UCSD-AML1 (cell line): ENCODE measurements around the gene ITIH5.

Source experiments
- DNase-seq: peaks from one replicate; lab custom pipeline; 2025; ENCODE audit not compliant: unreplicated experiment; lab: John Stamatoyannopoulos, UW

Gene ITIH5

DNA sequence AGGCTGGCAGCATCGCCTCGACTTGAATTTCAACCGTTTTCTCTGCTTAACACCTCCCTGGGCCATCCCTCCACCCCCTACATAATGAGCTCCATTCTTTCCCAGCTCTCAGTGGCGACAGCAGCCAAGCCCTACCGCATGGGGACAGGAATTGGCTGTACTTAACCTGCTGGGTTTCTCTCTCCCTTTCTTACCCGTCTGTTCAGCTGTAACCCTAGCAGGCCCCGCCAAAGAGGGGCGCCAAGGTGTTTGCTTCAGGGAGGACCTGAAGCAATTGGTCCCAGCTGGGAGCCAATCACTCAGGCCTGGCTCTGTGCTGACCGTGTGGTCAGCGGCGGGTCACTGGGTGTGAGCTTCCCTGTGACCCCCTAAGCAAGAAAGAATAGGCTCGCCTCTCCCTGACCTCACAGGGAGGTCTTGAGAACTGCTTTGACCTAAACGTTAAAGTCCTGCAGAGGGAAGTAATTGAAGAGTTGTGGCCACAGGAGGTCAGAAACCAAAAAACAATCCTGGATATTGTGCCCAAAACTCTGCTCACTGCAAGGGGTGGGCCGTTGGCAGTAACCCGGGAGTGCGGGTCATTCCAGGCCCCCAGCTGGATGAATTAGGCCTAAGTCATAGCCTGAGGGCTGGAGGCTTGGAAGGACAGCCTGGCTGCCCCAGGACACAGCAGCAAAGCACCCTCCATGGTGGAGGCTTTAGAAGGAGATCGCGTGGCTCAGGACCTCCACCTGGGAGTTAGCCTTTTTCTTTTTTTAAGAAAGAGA lies 114.6 kb downstream of the ITIH5 start:
- DNase-seq: no peak

DNA sequence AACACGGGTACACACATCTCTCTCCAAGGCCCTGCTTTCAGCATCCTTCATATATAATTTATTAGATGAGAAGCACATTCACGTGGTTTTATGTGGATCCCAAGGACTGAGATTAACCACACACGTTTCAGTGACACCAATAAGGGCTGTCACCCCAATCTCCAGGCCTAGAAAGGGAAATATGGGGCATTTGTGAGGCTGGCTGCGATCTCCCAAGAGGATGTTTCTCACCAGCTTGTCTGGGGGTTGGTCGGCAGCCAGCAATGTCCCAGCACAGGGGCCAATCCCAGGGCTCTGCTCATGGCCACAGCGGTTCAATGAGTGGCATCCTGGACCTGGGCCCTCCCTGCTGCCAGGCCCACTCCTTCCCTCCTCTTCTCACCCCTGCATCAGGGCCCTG lies 115.5 kb downstream of the ITIH5 start:
- DNase-seq: no peak

DNA sequence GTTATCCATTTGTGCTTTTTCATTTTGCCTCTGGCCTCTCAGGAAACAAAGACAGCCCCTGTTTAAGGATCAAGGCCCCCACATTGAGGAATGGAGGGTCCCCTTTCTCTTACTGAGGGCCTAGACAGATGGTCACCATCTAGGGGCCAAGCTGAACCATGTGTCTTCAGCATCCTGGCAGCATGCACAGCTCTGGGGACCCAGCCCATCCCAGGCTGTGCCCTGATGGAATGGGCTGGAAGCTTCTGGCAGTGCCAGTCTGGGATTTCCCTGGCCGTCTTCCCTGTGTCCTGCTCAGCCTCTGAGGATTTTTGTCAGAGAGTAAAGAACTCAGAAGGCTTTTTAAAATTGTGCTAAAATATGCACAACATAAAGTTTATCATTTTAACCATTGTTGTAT lies 116.8 kb downstream of the ITIH5 start:
- DNase-seq: no peak

DNA sequence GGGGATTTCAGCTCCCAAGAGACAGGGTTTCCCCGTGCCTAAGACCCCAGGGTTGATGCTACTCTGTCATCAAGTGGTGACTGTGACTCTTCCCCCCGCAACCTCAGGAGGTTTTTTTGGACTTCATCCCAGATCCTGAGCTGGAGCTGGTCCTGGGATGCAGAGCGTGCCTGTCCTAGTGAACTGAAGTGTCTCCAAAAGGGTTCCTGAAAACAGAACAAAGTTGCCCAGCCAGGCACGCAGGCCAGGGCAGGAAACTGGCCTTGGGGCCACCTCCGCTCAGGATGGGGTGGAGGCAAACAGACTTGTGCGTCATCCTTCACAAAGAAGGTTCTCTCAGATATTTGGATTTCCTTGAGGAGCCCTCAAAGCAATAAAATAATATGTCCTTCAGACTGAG lies 118.9 kb downstream of the ITIH5 start:
- no peak for DNase-seq

DNA sequence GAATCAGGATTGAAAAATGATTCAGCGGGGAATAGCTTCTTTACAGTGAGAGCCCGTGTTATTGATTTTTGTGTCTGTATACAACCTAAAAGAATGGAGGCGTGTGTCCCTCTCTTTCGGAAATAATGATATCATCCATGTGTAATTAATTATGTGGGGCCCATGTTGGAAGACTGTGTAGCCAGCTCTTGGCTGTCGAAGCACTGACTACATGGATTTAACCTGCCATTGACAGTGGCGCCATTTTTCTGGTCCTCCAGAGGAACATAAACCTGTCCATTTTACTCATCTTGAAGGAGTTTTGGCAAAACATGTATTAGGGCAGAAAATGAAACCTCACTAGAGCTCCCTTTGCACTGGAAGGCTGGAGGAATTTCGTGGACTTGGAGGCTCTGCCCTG lies 119.6 kb downstream of the ITIH5 start:
- DNase-seq: no peak

DNA sequence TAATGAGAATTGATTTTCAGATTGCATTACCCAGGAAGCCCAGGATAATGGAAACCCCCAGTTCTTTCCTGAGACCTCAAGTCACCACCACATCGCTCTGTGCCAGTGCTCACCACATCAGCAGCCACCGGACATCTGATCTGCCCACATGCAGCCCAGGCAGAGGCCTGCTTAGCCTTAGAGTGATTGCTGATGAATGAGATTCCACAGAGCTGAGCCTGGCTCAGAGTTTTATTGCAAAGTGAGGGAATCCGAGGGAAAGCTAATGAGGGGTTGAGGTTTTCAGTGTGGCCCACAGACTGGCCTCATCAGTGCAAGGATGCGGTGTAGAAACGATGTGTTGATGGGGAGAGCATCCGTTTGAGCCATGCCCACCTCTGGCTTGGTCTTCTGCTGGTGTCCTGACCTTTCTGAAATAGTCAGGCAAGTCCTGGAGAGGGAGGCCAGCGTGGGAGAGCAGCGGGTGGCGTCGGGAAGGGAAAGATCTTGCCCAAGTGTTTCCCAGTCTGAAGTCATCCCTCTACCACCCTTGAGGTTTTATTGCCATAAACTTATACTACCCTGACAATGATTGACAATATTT lies 120.3 kb downstream of the ITIH5 start:
- DNase-seq: no peak

DNA sequence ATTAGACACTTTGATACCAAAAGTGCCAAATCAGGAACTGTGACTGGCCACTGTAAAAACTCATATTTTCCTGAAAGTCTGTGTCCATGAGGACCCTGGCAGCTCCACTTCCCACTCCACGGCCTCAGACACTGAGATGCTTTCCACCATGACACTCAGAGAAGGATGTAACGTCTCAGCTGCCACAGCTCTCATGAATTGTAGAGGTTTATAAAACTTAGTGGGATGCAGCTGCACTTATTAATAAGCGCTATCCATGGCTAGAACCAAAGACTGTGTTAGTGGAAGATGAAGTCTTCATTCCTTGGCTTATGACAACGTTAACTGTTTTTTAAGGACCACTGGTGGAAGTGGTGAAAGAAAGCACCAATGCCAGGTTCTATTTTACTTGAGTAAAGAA lies 121.0 kb downstream of the ITIH5 start:
- DNase-seq: no peak

DNA sequence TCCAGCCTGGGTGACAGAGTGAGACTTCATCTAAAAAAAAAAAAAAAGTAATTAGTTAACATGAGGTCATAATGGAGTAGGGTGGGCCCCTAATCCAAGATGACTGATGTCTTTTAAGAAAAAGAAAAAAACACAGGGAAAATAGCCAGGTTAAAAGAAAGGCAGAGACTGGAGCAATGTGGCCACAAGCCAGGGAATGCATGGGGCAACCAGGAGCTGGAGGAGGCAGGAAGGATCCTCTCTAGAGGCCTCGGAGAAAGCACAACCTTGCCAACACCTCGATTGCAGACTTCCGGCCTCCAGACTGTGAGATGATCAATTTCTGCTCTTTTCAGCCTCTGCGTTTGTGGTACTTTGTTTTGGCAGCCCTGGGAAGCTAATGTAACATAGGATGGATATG lies 121.5 kb downstream of the ITIH5 start:
- DNase-seq: no peak

DNA sequence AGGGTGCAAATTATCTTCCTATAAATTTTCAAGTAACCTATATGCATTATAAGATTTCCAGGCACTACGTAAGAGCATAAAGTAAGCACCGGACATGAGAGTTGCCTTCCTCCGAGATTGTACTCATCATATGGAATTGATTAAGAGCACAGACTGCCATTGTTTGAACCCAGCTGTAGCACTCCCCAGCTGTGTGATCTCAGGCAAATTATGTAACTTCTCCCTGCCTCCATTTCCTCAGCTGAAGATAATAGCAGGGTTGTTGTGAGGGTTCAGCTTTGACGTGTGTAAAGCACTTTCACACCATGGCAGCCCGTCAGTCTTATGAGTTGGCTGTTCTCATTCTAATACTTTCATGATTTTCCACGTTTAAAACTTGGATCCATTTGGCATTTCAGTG lies 122.6 kb downstream of the ITIH5 start:
- DNase-seq: no peak

DNA sequence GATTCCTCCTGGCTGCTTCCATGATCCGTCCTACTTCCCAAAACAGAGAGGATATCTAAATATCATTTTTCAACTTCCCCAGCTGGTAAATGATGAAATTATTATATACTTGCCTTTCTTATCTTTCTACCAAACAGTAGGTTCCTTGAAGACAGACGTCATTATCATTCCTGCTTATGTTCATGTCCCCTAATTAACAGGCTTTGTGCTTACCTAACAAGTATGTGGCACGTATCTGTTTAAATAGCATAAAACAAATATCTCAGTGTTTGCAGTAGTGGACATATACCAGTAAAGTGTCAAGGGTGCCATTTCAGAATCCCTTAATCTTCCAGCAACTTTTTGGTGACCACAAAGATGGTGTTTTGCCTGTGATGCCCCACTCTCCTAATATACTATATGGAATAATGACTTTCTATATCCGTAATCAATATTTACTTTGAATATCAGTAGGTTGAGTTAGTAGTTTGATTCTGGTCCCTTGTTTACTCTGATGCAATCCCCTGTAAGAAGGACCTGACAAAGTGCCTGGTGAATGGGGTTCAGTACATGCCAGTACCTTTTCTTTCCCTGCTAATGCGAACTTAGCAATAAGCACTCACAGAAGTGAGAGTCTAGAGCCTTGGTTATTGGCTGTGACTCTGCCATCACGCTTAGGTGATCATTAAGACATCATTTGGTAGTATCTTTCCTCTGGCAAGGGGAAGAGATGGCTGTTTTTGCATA lies 124.4 kb downstream of the ITIH5 start:
- DNase-seq: no peak

DNA sequence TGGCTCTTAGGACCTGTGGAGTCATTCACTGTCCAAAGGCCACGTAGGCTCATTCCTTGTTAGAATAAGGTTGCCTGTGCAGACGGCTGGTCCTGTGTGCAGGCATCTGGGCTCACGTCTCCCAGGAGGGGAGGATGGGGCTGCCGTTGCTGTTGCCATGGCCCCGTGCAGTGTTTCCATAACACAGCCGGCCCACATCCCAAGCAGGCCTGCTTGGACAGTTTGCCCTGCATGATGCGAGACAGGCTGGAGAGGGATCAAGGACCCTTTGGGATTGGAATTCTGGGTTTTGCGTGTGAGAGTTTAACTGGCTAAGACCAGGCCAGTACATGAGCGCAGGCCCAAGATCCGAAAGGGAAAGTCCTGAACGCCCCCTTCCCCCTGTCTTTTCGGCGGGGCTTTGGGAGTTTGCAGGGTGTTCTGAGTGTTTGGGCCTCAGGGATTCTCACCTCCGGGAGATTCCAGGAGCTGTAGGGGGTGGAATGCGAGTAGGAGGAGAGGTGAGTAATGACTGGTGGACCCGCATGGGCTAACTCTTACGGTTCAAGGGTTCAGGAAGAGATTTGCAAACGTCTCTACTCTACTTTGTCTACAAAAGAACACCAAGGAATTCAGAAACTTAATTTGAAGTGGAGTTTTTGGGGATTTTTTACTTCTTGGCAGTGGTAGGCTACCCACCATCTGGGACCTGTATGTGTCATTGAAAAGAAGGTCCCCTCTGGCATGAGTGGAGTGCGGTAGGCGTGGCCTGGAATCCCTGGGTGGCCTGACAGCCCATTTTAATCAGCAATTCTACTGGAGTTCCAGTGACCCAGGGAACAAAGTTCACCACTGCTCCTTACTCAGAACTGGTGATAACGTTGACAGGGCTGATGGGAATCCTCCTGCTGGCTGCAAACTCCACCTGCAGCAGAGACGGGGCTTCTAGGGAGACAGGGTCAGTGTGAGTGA lies 125.4 kb downstream of the ITIH5 start:
- no peak for DNase-seq

DNA sequence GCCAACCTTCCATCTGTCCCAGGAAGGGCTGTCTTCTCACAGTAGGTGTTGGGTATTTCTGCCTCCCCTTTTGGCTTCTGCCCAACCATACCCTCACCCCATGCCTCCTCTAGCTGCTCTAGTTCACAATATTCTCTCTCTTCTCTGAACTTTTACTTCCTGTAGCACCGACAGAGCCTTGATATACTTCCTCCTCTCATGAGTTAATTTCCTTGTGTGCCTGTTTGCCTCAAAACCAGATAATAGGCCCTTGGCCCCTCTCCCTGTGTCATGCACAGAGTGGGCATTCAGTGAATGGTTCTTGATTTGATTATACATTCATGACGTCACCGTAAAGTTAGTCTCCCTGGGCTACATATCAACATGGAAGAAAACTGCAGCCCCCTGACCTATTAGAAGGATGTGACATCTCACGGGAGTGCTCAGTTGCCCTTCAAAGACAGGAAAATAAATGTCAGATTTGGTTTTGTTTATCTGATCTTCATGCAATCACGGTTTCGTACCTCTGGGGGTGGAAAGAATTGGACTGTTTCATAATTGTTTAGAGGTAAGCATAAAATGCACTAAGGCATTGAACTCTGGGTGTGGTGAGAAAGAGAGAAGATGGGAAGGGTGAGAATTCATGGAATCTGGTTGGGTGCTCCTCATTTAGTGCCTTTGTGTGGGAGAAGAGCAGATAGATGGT lies 127.7 kb downstream of the ITIH5 start:
- no peak for DNase-seq

DNA sequence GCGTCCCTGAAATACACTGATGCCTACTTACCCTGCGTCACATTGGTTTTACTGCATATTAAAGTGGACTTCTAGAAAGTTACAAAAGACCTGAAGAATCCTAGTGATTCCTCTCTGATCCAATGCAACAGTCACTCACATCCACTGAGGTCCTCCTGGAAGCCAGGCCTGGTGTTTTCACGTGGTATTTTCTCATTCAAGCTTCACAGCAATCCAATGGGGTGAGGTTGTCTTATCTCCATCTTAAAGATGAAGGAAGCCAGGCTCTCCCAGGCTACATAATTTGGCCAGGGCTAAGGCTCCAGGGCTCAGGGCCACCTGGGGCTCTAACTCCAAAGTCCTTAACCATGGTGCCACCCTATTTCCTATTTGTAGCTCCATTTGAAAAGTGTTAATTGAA lies 129.6 kb downstream of the ITIH5 start:
- DNase-seq: no peak

DNA sequence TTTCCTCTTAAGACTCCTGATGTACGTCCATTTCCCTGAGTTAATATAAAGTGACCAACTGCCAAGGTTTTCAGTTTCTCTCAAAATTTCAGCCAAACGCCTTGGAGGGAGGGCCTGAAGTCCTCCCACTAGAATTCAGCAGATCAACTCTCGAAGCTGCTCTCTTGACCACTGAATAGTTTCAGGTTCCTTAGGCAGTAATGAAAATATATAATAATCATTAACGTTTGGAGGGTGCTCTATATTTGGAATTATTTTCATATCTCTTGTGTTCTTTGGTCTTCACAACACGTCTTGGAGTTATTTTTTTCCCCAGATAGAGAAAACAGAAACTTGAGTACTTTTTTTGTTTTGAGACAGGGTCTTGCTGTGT lies 132.3 kb downstream of the ITIH5 start:
- DNase-seq: no peak

DNA sequence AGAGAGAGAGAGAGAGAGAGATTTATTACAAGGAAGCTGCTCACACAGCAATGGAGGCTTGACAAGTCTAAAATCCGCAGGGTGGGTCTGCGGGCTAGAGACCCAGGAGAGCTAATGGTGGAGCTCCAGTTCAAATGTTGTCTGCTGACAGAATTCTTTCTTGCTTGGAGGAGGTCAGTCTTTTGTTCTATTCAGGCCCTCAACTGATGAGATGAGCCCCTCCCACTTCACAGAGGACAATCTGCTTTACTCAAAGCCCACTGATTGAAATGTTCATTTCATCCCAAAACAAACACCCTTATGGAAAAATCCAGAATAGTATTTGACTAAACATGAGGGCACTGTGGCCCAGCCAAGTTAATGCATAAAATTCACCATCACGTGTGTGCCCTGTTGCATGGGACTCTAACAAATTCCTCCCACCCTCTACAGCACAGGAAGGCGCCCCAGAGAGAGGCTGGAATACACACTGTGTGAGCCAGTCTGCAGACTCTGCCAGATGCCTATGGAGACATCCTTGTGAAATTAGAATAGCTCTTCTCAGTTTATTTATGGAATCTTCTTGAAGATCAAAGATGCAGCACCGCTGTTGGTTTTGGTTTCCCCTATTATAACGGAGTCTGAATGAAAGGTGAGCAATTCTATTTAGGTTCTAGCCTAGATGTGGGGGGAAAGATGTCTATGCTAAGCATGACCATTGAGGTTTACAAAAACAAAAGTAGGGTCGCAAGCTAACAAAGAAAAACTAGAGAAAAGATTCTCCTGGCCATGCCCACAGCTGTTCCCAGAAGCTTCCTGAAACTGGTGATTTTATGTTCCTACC lies 132.9 kb downstream of the ITIH5 start:
- DNase-seq: no peak

DNA sequence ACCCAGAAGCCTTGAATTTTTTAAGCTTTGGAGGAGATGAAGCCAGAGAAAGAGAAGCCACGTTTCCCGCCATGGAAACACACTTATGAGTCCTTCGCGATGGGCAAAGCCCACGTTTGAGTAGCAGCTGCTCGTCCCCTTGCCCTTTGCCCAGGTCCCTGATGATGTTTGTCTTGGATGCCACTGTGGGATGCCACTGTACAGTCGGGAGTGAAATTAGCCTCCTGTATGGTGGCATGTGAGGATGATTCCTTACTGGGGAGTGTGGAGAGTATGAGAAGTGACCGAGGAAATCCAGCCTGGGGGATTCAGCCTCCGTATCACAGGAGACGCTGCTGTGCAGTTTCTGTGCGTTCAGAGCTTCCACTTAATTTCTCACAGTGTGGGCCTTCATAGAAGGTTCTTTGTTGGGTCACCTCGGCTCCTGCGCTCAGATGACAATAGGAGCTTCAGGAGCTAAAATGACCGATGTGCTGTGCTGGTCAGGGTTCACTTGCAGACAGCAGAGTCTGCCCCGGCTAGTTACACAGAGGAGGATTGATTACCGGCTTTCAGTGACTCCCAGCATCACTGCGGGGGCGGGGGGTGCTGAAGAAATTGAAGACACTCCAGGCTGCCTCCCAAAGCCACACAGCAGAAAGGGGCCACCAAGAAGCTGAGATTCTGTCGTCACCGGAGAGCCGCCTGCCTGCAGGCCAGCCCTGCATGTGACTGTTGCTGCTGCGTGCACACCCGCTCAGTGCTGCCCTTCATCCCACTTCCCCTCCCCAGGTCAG lies 133.9 kb downstream of the ITIH5 start:
- DNase-seq: no peak

DNA sequence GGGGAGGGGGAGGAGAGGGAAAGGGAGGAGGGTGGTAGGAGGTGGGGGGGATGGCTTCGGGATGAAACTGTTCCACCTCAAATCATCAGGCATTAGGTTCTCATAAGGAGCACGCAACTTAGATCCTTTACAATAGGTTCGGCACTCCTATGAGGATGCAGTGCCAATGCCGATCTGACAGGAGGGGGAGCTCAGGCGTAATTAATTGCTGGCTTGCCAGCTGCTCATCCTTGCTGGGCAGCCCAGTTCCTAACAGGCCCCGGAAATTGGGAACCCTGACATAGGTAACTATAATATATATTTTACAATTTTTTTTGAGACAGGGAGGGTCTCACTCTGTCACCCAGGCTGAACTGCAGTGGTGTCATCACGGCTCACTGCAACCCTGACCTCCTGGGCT lies 137.1 kb downstream of the ITIH5 start:
- peak; percentile 19 for DNase-seq

DNA sequence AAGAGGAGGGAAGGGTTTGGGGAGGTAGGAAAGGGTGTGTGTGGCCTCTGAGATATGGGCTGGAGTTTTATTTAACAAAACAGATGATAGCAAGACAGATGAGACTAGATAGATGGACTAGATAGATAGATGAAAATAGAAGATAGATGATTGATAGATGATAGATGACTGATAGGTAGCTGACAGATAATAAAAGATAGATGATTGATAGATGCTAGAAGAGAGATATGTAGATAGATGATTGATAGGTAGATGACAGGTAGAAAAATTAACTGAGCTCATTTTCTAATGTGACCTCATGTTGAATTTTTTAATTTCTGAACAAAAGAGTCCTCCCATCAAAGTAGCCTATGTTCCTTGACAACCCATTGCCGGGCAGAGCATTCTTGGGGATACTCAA lies 139.3 kb downstream of the ITIH5 start:
- DNase-seq: no peak

DNA sequence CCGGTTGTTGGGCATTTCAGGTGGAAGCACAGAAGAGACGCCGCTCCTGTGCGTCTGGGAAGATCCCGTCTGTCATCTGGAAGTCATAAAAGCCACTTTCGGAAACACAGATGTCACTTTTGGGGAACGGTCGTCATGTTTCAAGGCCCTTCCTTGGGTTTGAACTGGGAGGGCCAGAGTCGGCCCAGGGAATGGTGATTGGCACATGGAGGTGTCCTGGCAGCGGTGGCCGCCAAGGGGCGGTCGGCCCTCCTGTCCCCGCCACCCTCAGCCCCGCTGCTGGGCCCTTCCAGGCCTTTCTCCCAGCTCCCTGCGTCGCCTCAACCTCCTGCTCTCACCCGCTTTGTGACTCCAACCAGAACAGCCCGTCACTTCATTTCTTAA lies 140.8 kb downstream of the ITIH5 start:
- no peak for DNase-seq
